Osteoblast (primary cell): ENCODE results near the gene RETREG1. TPM values are rescaled to one million over a fixed set of nuclear protein-coding genes. Genes with fewer than 3 reads are reported as not detected.

Source experiments
- DNase-seq: peaks from one replicate; pipeline ENCODE4 v3.0.0; 2011; ENCODE audit warnings: low spot score, mixed read lengths; ENCODE audit not compliant: insufficient read length; ENCODE audit errors: missing footprints
- H2AFZ ChIP-seq: 2 replicates; pipeline ENCODE4 v1.6.0; 2011; ENCODE audit warnings: mild to moderate bottlenecking, low read length
- H3K27ac ChIP-seq: 2 replicates; pipeline ENCODE4 v1.5.1; 2011; ENCODE audit warnings: mild to moderate bottlenecking, low read depth, low read length, moderate library complexity
- H3K27me3 ChIP-seq: 2 replicates; pipeline ENCODE4 v1.6.0; 2012; ENCODE audit warnings: mild to moderate bottlenecking, control low read depth, inconsistent platforms, low read length, moderate library complexity; ENCODE audit not compliant: insufficient read depth
- H3K36me3 ChIP-seq: 2 replicates; pipeline ENCODE4 v1.5.1; 2011; ENCODE audit warnings: mild to moderate bottlenecking, low read length, control low read depth, moderate library complexity; ENCODE audit not compliant: insufficient read depth
- H3K4me1 ChIP-seq: 2 replicates; pipeline ENCODE4 v1.5.1; 2011; ENCODE audit warnings: mild to moderate bottlenecking, low read length, control low read depth, moderate library complexity; ENCODE audit not compliant: insufficient read depth
- H3K4me2 ChIP-seq: 2 replicates; pipeline ENCODE4 v1.6.0; 2011; ENCODE audit warnings: mild to moderate bottlenecking, low read length; ENCODE audit not compliant: insufficient read depth
- H3K4me3 ChIP-seq: fragments of 200-600 bp; sonication (generic); 3 replicates; pipeline ENCODE4 v1.5.1; 2012; ENCODE audit warnings: mild to moderate bottlenecking, low read length, inconsistent platforms; ENCODE audit not compliant: insufficient read depth
- H3K79me2 ChIP-seq: 2 replicates; pipeline ENCODE4 v1.6.0; 2012; ENCODE audit warnings: mild to moderate bottlenecking, low read length, control low read depth, inconsistent platforms; ENCODE audit not compliant: insufficient read depth
- H3K9me3 ChIP-seq: 2 replicates; pipeline ENCODE4 v1.5.1; 2011; ENCODE audit warnings: low read depth, low read length, control low read depth
- H4K20me1 ChIP-seq: 2 replicates; pipeline ENCODE4 v1.6.0; 2012; ENCODE audit warnings: mild to moderate bottlenecking, low read length, control low read depth; ENCODE audit not compliant: insufficient read depth
- CTCF ChIP-seq: IDR thresholded peaks from 2 replicates; pipeline ENCODE4 v1.5.1; 2011; ENCODE audit warnings: mild to moderate bottlenecking, low read depth, low read length, moderate library complexity; ENCODE audit errors: extremely low read depth
- total RNA-seq: library from RNA; depleted of rRNA; stranded (reverse); fragments of >200 nt; gene quantifications from 2 replicates; pipeline ENCODE4 v1.2.3, GENCODE V29; 2012

Gene RETREG1
- total RNA-seq, 1 donor: 8.3 TPM

DNA sequence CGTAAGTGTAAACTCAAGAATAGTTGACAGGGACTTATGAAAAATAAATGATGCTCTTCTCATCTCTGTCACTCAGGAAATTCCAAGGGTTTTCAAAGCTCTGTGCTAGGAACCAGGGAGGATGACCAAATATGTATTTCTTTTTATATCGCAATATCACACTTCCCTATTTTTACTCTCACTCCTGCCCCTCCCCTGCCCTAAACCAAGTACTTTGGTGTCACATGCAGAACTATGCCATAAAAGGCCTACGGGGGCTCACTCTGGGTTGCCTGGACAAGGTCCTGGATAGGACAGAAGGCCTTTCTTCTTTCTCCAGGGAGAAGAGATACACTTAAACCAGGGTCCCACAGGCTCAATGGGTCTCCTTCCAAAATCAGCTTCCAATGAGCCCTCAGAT lies 8.3 kb upstream of the RETREG1 start:
- Histone ChIP-seq H3K9me3 (no peaks in the 10 kb centered on the region), H3K27ac (no peak overlapping the region), H3K79me2 (no peaks in the 10 kb centered on the region), H3K4me3 (no peak overlapping the region), H2AFZ (no peak overlapping the region), H3K4me2 (no peak overlapping the region), H3K27me3 (peaks cover 21% of the 10 kb centered on the region), H4K20me1 (no peaks in the 10 kb centered on the region), H3K4me1 (no peaks in the 10 kb centered on the region), H3K36me3 (no peaks in the 10 kb centered on the region)
- no peak for TF ChIP-seq CTCF
- no peak for DNase-seq

DNA sequence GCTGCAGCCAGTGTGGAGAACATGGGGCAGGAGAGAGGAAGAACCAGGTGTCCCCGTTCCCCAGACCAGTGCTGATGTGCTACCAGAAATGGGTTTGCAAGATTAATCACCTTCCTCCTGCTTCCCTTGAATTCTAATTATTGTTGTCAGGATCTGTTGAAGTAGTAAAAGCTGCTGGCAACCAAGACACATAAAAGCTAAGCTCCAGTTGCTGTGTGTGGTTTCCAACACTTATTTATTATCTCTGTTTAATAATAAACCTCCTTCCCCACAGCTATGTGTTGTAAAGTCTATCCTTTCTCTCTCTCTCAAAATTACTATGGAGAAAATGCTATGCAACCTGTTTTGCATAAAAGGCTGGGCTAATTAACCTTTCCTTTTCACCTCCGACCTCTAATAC lies 2.3 kb upstream of the RETREG1 start:
- Histone ChIP-seq H4K20me1 (no peaks in the 10 kb centered on the region), H3K4me3 (no peak overlapping the region), H3K79me2 (no peaks in the 10 kb centered on the region), H3K36me3 (no peaks in the 10 kb centered on the region), H3K27ac (no peak overlapping the region), H3K4me2 (no peak overlapping the region), H3K9me3 (no peaks in the 10 kb centered on the region), H2AFZ (no peak overlapping the region), H3K4me1 (peaks cover 3% of the 10 kb centered on the region), H3K27me3 (peaks cover 44% of the 10 kb centered on the region)
- DNase-seq: no peak
- no peak for TF ChIP-seq CTCF

DNA sequence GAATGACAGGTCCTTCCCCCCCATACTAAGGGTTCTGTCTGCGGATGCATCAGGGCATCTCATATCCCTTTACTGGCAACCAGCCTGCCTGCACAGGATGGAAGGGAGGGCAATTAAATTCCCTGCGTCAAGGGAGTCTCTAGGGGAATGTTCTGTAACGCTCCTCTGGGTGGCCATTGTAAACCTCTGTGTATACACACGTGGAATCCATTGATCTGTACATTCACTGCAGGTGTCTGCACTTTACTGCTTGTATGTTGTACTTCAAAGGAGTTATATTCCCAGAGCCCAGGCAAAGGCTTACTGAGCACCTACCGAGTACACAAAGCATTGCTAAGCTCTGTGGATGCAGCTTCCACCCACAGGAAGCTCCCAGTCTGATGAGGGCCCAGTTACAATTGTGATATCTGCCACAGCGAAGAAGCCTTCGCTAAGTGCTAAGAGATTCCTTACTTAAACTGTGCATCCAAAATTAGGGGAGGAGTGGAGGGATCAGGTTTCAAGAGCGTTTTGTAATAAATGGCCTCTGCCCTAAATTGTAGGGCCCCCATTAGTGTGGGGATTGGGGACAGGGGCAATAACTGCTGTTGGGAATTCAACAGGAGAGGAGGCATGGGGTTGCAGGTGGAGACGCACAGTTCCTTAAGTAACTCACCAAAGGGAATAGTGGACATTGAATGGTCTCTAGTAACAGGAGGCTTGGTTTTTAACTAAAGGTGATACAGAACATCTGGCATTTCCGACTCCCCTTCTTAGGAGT lies 1.5 kb upstream of the RETREG1 start:
- DNase-seq: no peak
- no peaks in the 10 kb centered on the region for H3K9me3 ChIP-seq
- H3K27me3 ChIP-seq: peaks cover 44% of the 10 kb centered on the region
- no peak overlapping the region for H3K27ac ChIP-seq
- TF ChIP-seq CTCF: no peak
- H3K36me3 ChIP-seq: no peaks in the 10 kb centered on the region
- no peak overlapping the region for H3K4me2 ChIP-seq
- no peaks in the 10 kb centered on the region for H4K20me1 ChIP-seq
- no peaks in the 10 kb centered on the region for H3K79me2 ChIP-seq
- peaks cover 3% of the 10 kb centered on the region for H3K4me1 ChIP-seq
- H2AFZ ChIP-seq: no peak overlapping the region
- no peak overlapping the region for H3K4me3 ChIP-seq

GRCh38 chr5:16617274-16617968 lies 624 bp upstream of the RETREG1 start:
- Histone ChIP-seq H3K4me2 (peak overlapping the region; percentile 73), H3K79me2 (no peaks in the 10 kb centered on the region), H2AFZ (no peak overlapping the region), H3K9me3 (no peaks in the 10 kb centered on the region), H4K20me1 (no peaks in the 10 kb centered on the region), H3K27me3 (peaks cover 44% of the 10 kb centered on the region), H3K4me3 (peak overlapping the region; percentile 63), H3K4me1 (peaks cover 3% of the 10 kb centered on the region), H3K36me3 (no peaks in the 10 kb centered on the region), H3K27ac (no peak overlapping the region)
- TF ChIP-seq CTCF: no peak
- no peak for DNase-seq
